Epithelial cell of esophagus (primary cell): ENCODE measurements around the gene TRAF2.

Experiments
- DNase-seq: peaks from one replicate; pipeline ENCODE4 v3.0.0; 2010; ENCODE audit warnings: low read depth
- H3K4me3 ChIP-seq: 2 replicates; pipeline ENCODE4 v1.5.1; 2011; ENCODE audit warnings: mild to moderate bottlenecking, low read length, control low read depth
- CTCF ChIP-seq: IDR thresholded peaks from 2 replicates; pipeline ENCODE4 v1.5.1; 2011; ENCODE audit warnings: low read depth, mild to moderate bottlenecking, low read length, control low read depth, inconsistent platforms; ENCODE audit not compliant: insufficient read depth; ENCODE audit errors: missing control alignments

Gene TRAF2

DNA sequence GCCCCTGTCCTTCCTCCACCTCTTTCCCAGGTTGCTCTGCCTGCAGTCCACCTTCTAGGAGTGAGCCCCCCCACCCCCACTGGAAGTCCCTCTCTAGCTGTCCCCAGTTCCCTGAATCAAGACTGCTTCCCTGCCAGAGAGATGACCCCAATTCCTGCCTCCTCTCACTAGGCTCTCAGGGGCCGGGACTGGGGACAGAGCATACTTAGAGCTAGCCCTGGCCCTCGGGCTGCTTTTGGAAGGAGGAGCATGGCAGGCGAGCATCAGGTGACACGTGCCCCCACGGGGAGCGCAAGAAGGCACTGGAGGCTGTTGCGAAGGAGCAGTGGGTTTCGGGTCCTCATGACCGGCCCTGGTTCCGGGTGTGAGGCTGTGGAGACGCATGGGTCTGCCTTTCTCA is 9.7 kb downstream of the TRAF2 start:
- no peak for TF ChIP-seq CTCF
- no peak overlapping the region for H3K4me3 ChIP-seq
- no peak for DNase-seq

GRCh38 chr9:136898483-136899100 is 12.3 kb downstream of the TRAF2 start:
- no peak overlapping the region for H3K4me3 ChIP-seq
- no peak for DNase-seq
- TF ChIP-seq CTCF: no peak

GRCh38 chr9:136899196-136899595 is 12.9 kb downstream of the TRAF2 start:
- no peak for TF ChIP-seq CTCF
- peak; percentile 15 for DNase-seq
- H3K4me3 ChIP-seq: no peak overlapping the region

DNA sequence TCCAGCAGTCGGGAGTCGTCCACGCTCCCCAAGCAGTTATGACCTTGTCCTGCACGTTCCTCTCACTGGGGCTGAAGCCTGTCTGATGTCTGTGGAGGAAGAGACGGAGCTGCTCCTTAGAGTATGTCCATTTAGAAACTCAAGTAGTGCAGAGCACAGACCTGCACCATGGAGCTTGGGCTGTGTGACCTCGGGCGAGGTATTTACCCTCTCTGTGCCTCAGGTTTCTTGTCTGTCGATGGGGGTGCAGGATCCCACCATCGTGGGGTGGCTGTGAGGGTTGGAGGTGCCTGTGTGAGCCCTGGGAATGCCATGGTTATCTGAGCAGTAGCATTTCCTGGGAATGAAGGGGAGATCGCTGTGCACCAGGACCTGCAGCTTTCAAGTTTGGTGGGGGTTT is 14.2 kb downstream of the TRAF2 start:
- TF ChIP-seq CTCF: no peak
- DNase-seq: no peak
- no peak overlapping the region for H3K4me3 ChIP-seq

DNA sequence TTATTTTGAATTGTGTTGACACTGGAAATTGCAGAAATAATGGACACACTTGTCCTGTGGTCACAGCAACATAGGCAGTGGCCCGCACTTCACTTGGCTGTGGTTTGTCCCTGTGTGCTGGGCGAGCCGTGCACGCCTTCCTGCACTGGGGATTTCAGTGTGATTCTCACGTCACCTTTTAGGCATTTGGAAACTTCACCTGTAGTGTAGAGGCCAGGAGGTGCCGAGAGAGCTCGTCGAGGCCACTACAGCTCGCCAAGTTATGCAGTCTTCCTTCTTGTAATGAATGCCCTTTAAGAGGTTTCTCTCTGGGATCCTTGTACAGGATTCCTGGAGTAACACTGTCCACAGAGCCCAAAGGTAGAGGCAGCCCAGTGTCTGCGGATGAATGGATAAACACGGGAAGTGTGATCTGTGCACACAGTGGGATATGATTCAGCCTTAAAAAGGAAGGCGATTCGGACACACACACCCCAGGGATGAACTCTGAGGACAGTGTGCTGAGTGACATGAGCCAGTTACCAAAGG is 14.7 kb downstream of the TRAF2 start:
- peak; percentile 71 for DNase-seq
- H3K4me3 ChIP-seq: no peak overlapping the region
- TF ChIP-seq CTCF: no peak

- no peak overlapping the region for H3K4me3 ChIP-seq
- no peak for TF ChIP-seq CTCF
Measured at GRCh38 chr9:136901516-136902258, 15.4 kb downstream of the TRAF2 start.

More at GRCh38 chr9:136901516-136902258, 15.4 kb downstream of the TRAF2 start:
- peak; percentile 93 for DNase-seq
